HG03175 (cell line): ENCODE data around the gene RPL27.
A peak's percentile ranks its signal among the peaks of the same experiment; 100 is the strongest.
"Not testable (repeated sequence)": the region's sequence is repeated elsewhere in the genome, so short reads cannot be mapped to it uniquely, and the experiment has no call there.

Source experiments
- ATAC-seq: cut with Tn5 transposase; IDR thresholded peaks from one replicate; pipeline ENCODE4 v1.9.1; 2021; ENCODE audit warnings: mild to moderate bottlenecking, moderate library complexity; ENCODE audit not compliant: unreplicated experiment

The RPL27 gene

GRCh38 chr17:42997984-42998938 lies at the start of gene RPL27:
Gene RPL27, plus strand, starts transcription at chr17:42998419. Its CDS starts 332 bp downstream, at chr17:42998751.
- peak; percentile 94 for ATAC-seq

- ATAC-seq: no peak
Measured at GRCh38 chr17:42950044-42950783, 48.0 kb upstream of the RPL27 start.

GRCh38 chr17:42953669-42954068 lies 44.5 kb upstream of the RPL27 start:
- ATAC-seq: no peak

GRCh38 chr17:42964161-42964932 lies 33.9 kb upstream of the RPL27 start, which contains the start of gene AARSD1:
Gene AARSD1, minus strand, starts transcription at chr17:42964454. Its CDS starts 14 bp downstream, at chr17:42964440.
- peak; percentile 85 for ATAC-seq

GRCh38 chr17:42967925-42968324 lies 30.3 kb upstream of the RPL27 start:
- no peak for ATAC-seq

GRCh38 chr17:42969001-42969581 lies 29.1 kb upstream of the RPL27 start:
- ATAC-seq: no peak

GRCh38 chr17:42971589-42971988 lies 26.6 kb upstream of the RPL27 start:
- ATAC-seq: no peak

- not testable (repeated sequence) for ATAC-seq
Measured at GRCh38 chr17:42973323-42973722, 24.9 kb upstream of the RPL27 start.

- ATAC-seq: no peak
Measured at GRCh38 chr17:42975265-42975664, 23.0 kb upstream of the RPL27 start.

- ATAC-seq: not testable (repeated sequence)
Measured at GRCh38 chr17:42975701-42976100, 22.5 kb upstream of the RPL27 start.

GRCh38 chr17:42979511-42980273 lies 18.5 kb upstream of the RPL27 start, which contains the start of gene PTGES3L:
Gene PTGES3L, minus strand, starts transcription at chr17:42980080. Its CDS starts 27 bp downstream, at chr17:42980053.
- no peak for ATAC-seq

GRCh38 chr17:42980274-42980765 lies 17.9 kb upstream of the RPL27 start, which contains the start of gene RUNDC1:
Gene RUNDC1, plus strand, starts transcription at chr17:42980565. Its CDS starts 12 bp downstream, at chr17:42980577.
- ATAC-seq: peak; percentile 71

GRCh38 chr17:42980766-42981397 lies 17.3 kb upstream of the RPL27 start:
- peak; percentile 56 for ATAC-seq

- ATAC-seq: no peak
Measured at GRCh38 chr17:42982266-42982665, 16.0 kb upstream of the RPL27 start.

- ATAC-seq: peak; percentile 41
Measured at GRCh38 chr17:42985225-42985624, 13.0 kb upstream of the RPL27 start.

GRCh38 chr17:42989141-42989540 lies 9.1 kb upstream of the RPL27 start:
- no peak for ATAC-seq

GRCh38 chr17:42989726-42990652 lies 8.2 kb upstream of the RPL27 start:
- ATAC-seq: no peak

- ATAC-seq: no peak
Measured at GRCh38 chr17:42991471-42991870, 6.7 kb upstream of the RPL27 start.
